Mesenchymal stem cell (in vitro differentiated cells and primary cell): ENCODE results near the gene AGER.

Experiments used
- DNase-seq: peaks from one replicate; pipeline ENCODE4 v3.0.0-alpha.2; 2013
- H2AFZ ChIP-seq: one replicate; pipeline ENCODE4 v1.6.1; 2013; ENCODE audit warnings: low read depth, mild to moderate bottlenecking, control low read depth, inconsistent platforms, low read length, moderate library complexity
- H2AK5ac ChIP-seq: 2 replicates; pipeline ENCODE4 v1.6.1; 2013; ENCODE audit warnings: low read length, moderate library complexity, mild to moderate bottlenecking, inconsistent platforms; ENCODE audit not compliant: severe bottlenecking
- H2BK120ac ChIP-seq: one replicate; pipeline ENCODE4 v1.6.1; 2013; ENCODE audit warnings: low read depth, mild to moderate bottlenecking, inconsistent platforms, low read length, moderate library complexity
- H2BK12ac ChIP-seq, 2 experiments: one replicate each; pipeline ENCODE4 v1.6.1; 2013; ENCODE audit warnings: inconsistent platforms in 2 of 2, low read length in 2 of 2, mild to moderate bottlenecking in 2 of 2, moderate library complexity in 2 of 2, control low read depth in 1 of 2
- H2BK15ac ChIP-seq: one replicate; pipeline ENCODE4 v1.6.1; 2013; ENCODE audit warnings: mild to moderate bottlenecking, low read depth, inconsistent platforms; ENCODE audit not compliant: poor library complexity, severe bottlenecking
- H2BK5ac ChIP-seq: 2 replicates; pipeline ENCODE4 v1.6.1; 2013; ENCODE audit warnings: low read depth, mild to moderate bottlenecking, low read length, control low read depth, inconsistent platforms; ENCODE audit not compliant: poor library complexity, severe bottlenecking
- H3K14ac ChIP-seq, 2 experiments: one replicate each; pipeline ENCODE4 v1.6.1; 2013; ENCODE audit warnings: inconsistent platforms in 2 of 2, low read length in 2 of 2, control low read depth in 1 of 2, mild to moderate bottlenecking in 1 of 2, moderate library complexity in 1 of 2
- H3K18ac ChIP-seq, 2 experiments: one replicate each; pipeline ENCODE4 v1.6.1; 2013; ENCODE audit warnings: inconsistent platforms in 2 of 2, low read length in 2 of 2, control low read depth in 1 of 2, low read depth in 1 of 2, mild to moderate bottlenecking in 1 of 2
- H3K23ac ChIP-seq, 2 experiments: one replicate each; pipeline ENCODE4 v1.6.1; 2013; ENCODE audit warnings: inconsistent platforms in 2 of 2, low read length in 2 of 2, mild to moderate bottlenecking in 2 of 2, moderate library complexity in 2 of 2, control low read depth in 1 of 2
- H3K27ac ChIP-seq: 2 replicates; pipeline ENCODE4 v1.5.1; 2013; ENCODE audit warnings: mild to moderate bottlenecking, moderate library complexity, low read length, control low read depth, inconsistent platforms; ENCODE audit not compliant: poor library complexity, severe bottlenecking
- H3K27me3 ChIP-seq, 2 experiments: 2 replicates each; pipeline versions ENCODE4 v1.6.1 to v1.7.0; 2013; ENCODE audit warnings: low read length in 2 of 2, mild to moderate bottlenecking in 2 of 2, moderate library complexity in 2 of 2, control low read depth in 1 of 2, inconsistent platforms in 1 of 2; ENCODE audit not compliant: control insufficient read depth in 1 of 2, insufficient read depth in 1 of 2
- H3K36me3 ChIP-seq, 2 experiments: 2 replicates each; pipeline versions ENCODE4 v1.6.1 to v1.7.0; 2013; ENCODE audit warnings: low read length in 2 of 2, control low read depth in 1 of 2, inconsistent platforms in 1 of 2, low read depth in 1 of 2, mild to moderate bottlenecking in 1 of 2; ENCODE audit not compliant: insufficient read depth in 2 of 2, control insufficient read depth in 1 of 2
- H3K4ac ChIP-seq, 2 experiments: one replicate each; pipeline ENCODE4 v1.6.1; 2013; ENCODE audit warnings: inconsistent platforms in 2 of 2, low read length in 2 of 2, mild to moderate bottlenecking in 2 of 2, moderate library complexity in 2 of 2, control low read depth in 1 of 2, low read depth in 1 of 2
- H3K4me1 ChIP-seq: 2 replicates; pipeline ENCODE4 v1.6.1; 2013; ENCODE audit warnings: low read depth, low read length, control low read depth; ENCODE audit not compliant: control insufficient read depth, insufficient read depth
- H3K4me2 ChIP-seq: 2 replicates; pipeline ENCODE4 v1.6.1; 2013; ENCODE audit warnings: low read length, mild to moderate bottlenecking, inconsistent platforms; ENCODE audit not compliant: poor library complexity, severe bottlenecking
- H3K4me3 ChIP-seq, 2 experiments: 2 replicates each; pipeline versions ENCODE4 v1.5.1 to v1.7.0; 2013; ENCODE audit warnings: low read length in 2 of 2, mild to moderate bottlenecking in 2 of 2, control low read depth in 1 of 2, low read depth in 1 of 2; ENCODE audit not compliant: insufficient read depth in 1 of 2
- H3K79me1 ChIP-seq: replicated peaks from 2 replicates; pipeline ENCODE4 v1.6.1; 2013; ENCODE audit warnings: mild to moderate bottlenecking, control low read depth, low read length, inconsistent platforms; ENCODE audit not compliant: poor library complexity, severe bottlenecking
- H3K9ac ChIP-seq: 2 replicates; pipeline ENCODE4 v1.7.0; 2013; ENCODE audit warnings: mild to moderate bottlenecking, low read length, moderate library complexity
- H3K9me3 ChIP-seq: 2 replicates; pipeline ENCODE4 v1.7.0; 2013; ENCODE audit warnings: mild to moderate bottlenecking, low read length; ENCODE audit not compliant: control insufficient read depth
- H4K8ac ChIP-seq: one replicate; pipeline ENCODE4 v1.6.1; 2013; ENCODE audit warnings: inconsistent platforms, mild to moderate bottlenecking, low read length, moderate library complexity
- H4K91ac ChIP-seq: one replicate; pipeline ENCODE4 v1.6.1; 2013; ENCODE audit warnings: mild to moderate bottlenecking, low read length, inconsistent platforms
- WGBS: methylation state at CpG from one replicate; pipeline ENCODE4 v1.1.7; 2013; ENCODE audit warnings: mixed read lengths; 5-methylcytosine and 5-hydroxymethylcytosine counted together

The AGER gene

GRCh38 chr6:32182555-32182981 lies 1.5 kb downstream of the AGER start:
- no peak overlapping the region for H3K4me3 ChIP-seq

DNA sequence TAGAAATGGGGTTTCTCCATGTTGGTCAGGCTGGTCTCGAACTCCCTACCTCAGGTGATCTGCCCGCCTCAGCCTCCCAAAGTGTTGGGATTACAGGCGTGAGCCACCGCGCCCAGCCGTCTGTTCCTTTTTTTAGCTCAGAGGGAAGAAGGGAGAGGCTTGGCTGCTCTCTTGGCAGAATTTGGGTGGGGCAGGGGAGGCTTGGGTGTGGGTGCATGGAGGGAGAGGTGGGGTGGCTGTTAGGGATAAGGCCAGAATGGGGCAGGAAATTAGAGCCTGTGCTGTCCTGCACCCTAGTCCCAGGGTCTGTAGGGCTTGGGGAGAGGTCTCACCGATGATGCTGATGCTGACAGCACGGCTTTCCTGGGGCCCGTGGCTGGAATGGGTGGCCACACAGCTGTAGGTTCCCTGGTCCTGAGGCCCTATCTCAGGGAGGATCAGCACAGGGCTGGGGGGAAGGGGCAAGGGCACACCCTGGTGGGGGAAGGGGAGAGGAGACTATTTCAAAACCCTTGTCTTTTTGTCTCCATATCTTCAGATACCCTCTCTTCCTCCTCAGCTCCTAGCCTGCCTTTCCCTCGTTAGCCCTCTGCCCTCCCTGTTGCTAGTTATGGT lies 2.0 kb downstream of the AGER start:
- peaks cover 14% of the 10 kb centered on the region for H3K4me1 ChIP-seq
- H3K4me3 ChIP-seq, result no peak overlapping the region
- H3K23ac ChIP-seq, result no peak overlapping the region
- no peak overlapping the region for H2AFZ ChIP-seq
- H3K9me3 ChIP-seq, result no peaks in the 10 kb centered on the region
- no peak overlapping the region for H2AK5ac ChIP-seq
- peaks cover 54 to 57% of the 10 kb centered on the region in 2 experiments for H3K36me3 ChIP-seq
- no peak overlapping the region for H3K18ac ChIP-seq
- H3K14ac ChIP-seq, result no peak overlapping the region
- no peak overlapping the region for H3K4ac ChIP-seq
- H3K9ac ChIP-seq, result peak overlapping the region; percentile 8
- no peak overlapping the region for H4K91ac ChIP-seq
- no peak overlapping the region for H3K27ac ChIP-seq
- H3K27me3 ChIP-seq, result no peaks in the 10 kb centered on the region
- 96% methylated on average over 9 of the region's 10 CpGs for WGBS
- peaks cover 35% of the 10 kb centered on the region for H3K79me1 ChIP-seq
- H2BK15ac ChIP-seq, result no peak overlapping the region
- no peak overlapping the region for H4K8ac ChIP-seq
- no peak for DNase-seq
- no peak overlapping the region for H3K4me2 ChIP-seq
- no peak overlapping the region for H2BK120ac ChIP-seq
- peak overlapping the region in 1 of 2 experiments; percentile 24 for H2BK12ac ChIP-seq
- no peak overlapping the region for H2BK5ac ChIP-seq

More at GRCh38 chr6:32182555-32182981, 1.5 kb downstream of the AGER start:
- Histone ChIP-seq H3K4me2 (no peak overlapping the region), H2BK12ac (no peak overlapping the region), H4K8ac (no peak overlapping the region), H3K27me3 (no peaks in the 10 kb centered on the region), H3K9ac (peak overlapping the region; percentile 36), H2BK120ac (no peak overlapping the region), H3K9me3 (no peaks in the 10 kb centered on the region), H3K4ac (no peak overlapping the region), H3K23ac (no peak overlapping the region), H3K36me3 (peaks cover 60 to 62% of the 10 kb centered on the region in 2 experiments), H2BK5ac (no peak overlapping the region), H3K27ac (no peak overlapping the region), H3K14ac (no peak overlapping the region), H3K18ac (no peak overlapping the region), H3K79me1 (peaks cover 35% of the 10 kb centered on the region), H4K91ac (no peak overlapping the region), H2AK5ac (no peak overlapping the region), H2AFZ (no peak overlapping the region), H3K4me1 (peaks cover 17% of the 10 kb centered on the region), H2BK15ac (no peak overlapping the region)
- DNase-seq, result no peak
- WGBS, result 96% methylated on average over 9 of the region's 10 CpGs

- H2AFZ ChIP-seq, result no peak overlapping the region
- no peak overlapping the region for H3K27ac ChIP-seq
- no peaks in the 10 kb centered on the region for H3K9me3 ChIP-seq
- H3K4me1 ChIP-seq, result peaks cover 14% of the 10 kb centered on the region
- no peak overlapping the region for H3K4me2 ChIP-seq
- H2BK120ac ChIP-seq, result no peak overlapping the region
- peaks cover 46 to 49% of the 10 kb centered on the region in 2 experiments for H3K36me3 ChIP-seq
- H3K9ac ChIP-seq, result no peak overlapping the region
- 94% methylated on average over 15 of the region's 15 CpGs for WGBS
- H3K23ac ChIP-seq, result no peak overlapping the region
- DNase-seq, result no peak
- no peak overlapping the region for H4K8ac ChIP-seq
- no peaks in the 10 kb centered on the region for H3K27me3 ChIP-seq
- no peak overlapping the region for H2AK5ac ChIP-seq
- H3K4me3 ChIP-seq, result no peak overlapping the region
- no peak overlapping the region for H3K14ac ChIP-seq
- H3K18ac ChIP-seq, result no peak overlapping the region
- no peak overlapping the region for H3K4ac ChIP-seq
- H4K91ac ChIP-seq, result no peak overlapping the region
- peaks cover 37% of the 10 kb centered on the region for H3K79me1 ChIP-seq
- no peak overlapping the region for H2BK15ac ChIP-seq
- H2BK5ac ChIP-seq, result no peak overlapping the region
- H2BK12ac ChIP-seq, result no peak overlapping the region
Observed at GRCh38 chr6:32181148-32181702, 2.8 kb downstream of the AGER start.

DNA sequence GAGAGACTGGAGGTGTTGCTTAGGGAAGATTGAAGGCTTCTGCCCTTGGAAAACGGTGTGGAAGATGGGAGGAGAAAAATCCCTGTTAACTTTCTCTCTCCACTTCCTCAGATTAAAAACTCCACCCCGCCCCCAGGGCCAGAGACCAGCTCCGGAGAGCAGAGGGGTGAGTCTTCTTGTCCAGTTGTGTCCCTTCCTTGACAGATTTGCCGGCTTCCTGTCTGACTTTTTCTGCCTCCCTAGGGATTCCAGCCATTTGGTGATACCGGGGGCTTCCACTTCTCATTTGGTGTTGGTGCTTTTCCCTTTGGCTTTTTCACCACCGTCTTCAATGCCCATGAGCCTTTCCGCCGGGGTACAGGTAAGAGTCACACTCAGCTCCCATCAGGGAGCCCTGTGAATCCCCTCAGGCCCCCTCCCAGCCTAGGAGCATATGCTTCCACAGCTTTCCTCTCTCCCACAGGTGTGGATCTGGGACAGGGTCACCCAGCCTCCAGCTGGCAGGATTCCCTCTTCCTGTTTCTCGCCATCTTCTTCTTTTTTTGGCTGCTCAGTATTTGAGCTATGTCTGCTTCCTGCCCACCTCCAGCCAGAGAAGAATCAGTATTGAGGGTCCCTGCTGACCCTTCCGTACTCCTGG lies 4.2 kb downstream of the AGER start:
- Histone ChIP-seq H4K91ac (no peak overlapping the region), H3K9me3 (no peaks in the 10 kb centered on the region), H3K36me3 (peaks cover 44% of the 10 kb centered on the region in 2 experiments), H2BK120ac (no peak overlapping the region), H2AFZ (no peak overlapping the region), H3K23ac (no peak overlapping the region), H3K79me1 (peaks cover 40% of the 10 kb centered on the region), H3K14ac (no peak overlapping the region), H3K4me2 (no peak overlapping the region), H3K27me3 (no peaks in the 10 kb centered on the region), H2AK5ac (no peak overlapping the region), H3K9ac (no peak overlapping the region), H3K4me3 (peak overlapping the region in 1 of 2 experiments; percentile 99), H3K18ac (no peak overlapping the region), H3K27ac (no peak overlapping the region), H4K8ac (no peak overlapping the region), H3K4me1 (peaks cover 15% of the 10 kb centered on the region), H3K4ac (no peak overlapping the region), H2BK5ac (no peak overlapping the region), H2BK15ac (no peak overlapping the region), H2BK12ac (no peak overlapping the region)
- 86% methylated on average over 10 of the region's 10 CpGs for WGBS
- DNase-seq, result no peak
